CD4-positive, alpha-beta T cell treated with Interferon alpha-2 for 1 hour (primary cell): Measurements from ENCODE around the gene OGFR.

ENCODE experiments used
- DNase-seq, 2 donors: peaks; one replicate each; pipeline ENCODE4 v3.0.0-alpha.2; 2020 to 2022

The OGFR gene

GRCh38 chr20:62816884-62817873, 12.5 kb downstream of the OGFR start, which contains the start of gene COL9A3:
Gene COL9A3 (plus strand): TSS chr20:62817050. CDS start chr20:62817065, 15 bp downstream.
- no peak for DNase-seq

DNA sequence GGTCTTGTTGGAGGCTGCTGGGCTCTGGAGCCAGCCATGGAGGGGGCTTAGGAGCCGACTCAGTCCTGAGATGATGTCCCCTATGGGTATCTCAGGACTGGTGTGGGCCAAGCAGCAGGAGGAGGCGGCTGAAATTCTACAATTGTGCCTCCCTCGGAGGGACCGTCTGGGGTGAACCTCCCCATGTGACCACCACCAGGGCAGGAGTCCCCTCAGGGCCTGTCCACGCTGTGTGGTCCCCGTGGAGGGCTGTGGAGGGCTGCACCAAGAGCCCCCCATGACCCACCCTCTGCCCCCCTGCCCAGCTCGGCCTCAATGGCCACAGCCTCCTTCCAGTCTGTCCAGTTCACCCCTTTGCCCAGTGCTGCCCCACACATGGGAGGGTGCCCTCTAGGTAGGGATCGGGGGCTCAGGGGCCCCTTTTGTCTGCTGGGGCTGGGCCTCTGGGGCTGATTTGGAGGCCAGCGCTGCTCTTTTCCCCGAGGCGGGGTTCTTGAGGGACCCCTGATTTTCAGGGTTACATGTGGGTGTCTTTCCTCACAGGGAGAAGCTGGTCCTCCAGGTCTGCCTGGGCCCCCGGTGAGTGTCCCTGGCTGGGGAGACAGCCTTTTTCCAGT, 13.4 kb downstream of the OGFR start:
- DNase-seq, result no peak

GRCh38 chr20:62818592-62819493, 14.2 kb downstream of the OGFR start:
- no peak for DNase-seq

DNA sequence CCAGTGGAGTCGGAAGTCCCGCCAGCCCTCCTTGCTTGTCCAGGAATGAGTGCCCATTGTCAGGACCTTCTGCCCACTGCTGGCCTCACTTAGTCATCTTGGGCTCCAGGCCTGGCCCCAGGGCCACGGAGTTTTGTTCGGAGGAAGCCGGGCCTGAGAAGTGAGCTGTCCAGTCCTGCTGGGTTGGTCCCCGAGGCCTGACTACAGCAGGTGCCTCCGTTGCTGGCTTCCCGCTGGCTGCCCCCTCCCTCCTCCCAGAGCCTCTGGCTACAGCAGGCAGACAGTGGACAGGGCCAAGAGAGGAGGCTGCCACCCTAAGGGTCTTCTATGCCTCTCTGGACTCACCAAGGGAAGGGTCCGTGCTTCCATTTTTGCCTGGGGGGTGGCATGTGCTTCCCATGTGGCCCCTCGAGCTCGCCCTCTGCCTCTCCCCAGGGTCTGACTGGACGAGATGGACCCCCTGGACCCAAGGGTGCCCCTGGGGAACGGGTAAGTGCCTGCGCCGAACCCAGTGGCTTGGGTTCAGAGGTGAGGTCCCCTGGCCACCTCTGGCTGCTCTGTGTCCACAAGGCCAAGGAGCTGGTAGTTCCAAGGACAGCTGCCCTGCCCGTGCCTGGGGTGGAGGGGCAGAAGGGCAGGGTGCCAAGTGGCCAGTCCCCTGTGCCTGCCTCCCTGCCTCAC, 15.0 kb downstream of the OGFR start:
- DNase-seq, result no peak

DNA sequence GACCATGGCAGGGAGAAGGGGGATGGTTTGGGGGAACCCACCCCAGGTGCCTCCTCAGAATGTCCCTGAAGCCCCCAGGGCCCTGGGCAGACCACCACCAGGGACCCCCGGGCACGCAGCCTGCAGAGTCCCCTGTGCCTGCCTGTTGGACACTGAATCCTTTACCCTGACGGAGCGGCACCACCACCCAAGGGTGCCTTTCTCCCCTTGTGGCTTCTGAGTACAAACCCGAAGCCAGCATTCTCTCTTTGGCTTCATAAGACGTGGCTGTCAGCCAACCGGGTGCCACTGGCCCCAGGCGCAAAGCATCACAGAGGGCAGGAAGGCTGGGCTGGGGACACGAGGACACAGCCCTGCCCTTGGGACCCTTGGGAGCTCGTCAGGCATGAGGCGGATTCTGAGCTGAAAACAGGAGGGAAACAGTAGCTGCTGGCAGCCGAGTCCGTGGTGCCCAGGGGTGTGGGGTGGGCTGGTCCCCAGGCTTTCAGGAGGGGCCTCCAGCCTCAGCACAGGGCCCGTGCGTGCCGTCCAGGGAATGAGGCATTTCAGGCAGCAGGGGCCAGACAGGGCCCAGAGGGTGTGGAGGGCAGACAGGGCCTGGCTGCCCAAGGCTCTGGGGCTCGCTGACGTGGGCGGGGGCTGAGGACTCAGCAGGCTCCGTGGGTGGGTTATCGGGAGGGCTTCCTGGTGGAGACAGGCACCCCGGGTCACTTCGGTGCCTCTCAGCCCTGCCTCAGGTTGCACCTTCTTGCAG, 15.8 kb downstream of the OGFR start:
- no peak for DNase-seq

GRCh38 chr20:62820962-62821725, 16.5 kb downstream of the OGFR start:
- no peak for DNase-seq

GRCh38 chr20:62821726-62822210, 17.1 kb downstream of the OGFR start:
- no peak for DNase-seq

DNA sequence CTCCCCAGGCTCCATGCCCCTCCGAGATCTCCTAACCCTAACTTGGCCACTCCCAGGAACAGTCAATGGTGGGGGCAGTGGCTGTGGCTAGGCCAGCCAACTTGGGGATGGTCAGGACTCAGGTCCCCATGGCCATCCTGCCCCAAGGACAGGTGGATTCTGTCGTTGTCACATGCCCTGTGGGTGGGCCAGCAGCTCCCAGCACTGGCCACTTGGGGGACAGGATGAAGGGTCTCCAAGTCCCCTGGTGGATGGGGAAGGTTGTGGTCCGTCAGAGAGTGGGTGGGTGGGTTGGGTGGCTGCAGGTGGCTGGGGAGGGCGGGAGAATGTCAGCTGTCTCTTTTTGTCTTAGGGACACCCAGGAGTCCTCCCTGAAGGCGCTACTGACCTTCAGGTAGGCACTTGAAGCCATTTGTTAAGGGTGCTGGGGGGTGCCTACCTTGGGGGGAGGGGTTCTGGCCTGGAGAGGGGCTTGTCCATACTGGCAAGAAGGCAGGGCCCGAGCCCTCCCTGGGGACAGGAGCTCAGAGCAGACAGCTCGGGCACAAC, 17.7 kb downstream of the OGFR start:
- no peak for DNase-seq

- DNase-seq, result peak; percentile 40 to 42
Observed at GRCh38 chr20:62822788-62823651, 18.4 kb downstream of the OGFR start.

DNA sequence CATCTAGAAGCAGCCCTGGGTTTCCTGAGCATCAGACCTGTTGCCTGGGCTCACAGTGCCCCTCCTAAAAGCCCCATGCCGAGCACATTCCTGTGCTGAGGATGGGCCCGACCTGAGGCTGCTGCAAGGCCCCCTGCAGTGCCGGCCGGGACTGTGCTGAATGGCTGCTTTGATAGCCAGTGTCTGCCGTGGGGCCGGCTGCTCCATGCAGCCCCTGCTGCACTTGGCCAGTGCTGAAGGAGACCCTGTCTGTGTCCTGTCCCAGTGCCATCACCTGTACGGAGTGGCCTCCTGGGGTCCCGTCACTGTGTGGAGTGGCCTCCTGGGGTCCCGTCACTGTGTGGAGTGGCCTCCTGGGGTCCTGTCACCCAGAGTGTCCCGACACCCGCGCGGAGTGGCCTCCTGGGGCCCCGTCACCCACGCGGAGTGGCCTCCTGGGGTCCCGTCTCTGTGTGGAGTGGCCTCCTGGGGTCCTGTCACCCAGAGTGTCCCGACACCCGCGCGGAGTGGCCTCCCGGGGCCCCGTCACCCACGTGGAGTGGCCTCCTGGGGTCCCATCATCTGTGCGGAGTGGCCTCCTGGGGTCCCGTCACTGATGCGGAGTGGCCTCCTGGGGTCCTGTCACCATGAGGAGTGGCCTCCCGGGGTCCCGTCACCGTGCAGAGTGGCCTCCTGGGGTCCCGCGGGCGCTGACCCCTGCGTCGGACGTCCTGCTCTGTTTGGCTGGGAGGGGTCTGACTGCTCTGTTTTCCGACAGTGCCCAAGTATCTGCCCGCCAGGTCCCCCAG, 19.2 kb downstream of the OGFR start:
- DNase-seq, result no peak

- DNase-seq, result peak; percentile 66 to 72
Observed at GRCh38 chr20:62824476-62825332, 20.1 kb downstream of the OGFR start.

DNA sequence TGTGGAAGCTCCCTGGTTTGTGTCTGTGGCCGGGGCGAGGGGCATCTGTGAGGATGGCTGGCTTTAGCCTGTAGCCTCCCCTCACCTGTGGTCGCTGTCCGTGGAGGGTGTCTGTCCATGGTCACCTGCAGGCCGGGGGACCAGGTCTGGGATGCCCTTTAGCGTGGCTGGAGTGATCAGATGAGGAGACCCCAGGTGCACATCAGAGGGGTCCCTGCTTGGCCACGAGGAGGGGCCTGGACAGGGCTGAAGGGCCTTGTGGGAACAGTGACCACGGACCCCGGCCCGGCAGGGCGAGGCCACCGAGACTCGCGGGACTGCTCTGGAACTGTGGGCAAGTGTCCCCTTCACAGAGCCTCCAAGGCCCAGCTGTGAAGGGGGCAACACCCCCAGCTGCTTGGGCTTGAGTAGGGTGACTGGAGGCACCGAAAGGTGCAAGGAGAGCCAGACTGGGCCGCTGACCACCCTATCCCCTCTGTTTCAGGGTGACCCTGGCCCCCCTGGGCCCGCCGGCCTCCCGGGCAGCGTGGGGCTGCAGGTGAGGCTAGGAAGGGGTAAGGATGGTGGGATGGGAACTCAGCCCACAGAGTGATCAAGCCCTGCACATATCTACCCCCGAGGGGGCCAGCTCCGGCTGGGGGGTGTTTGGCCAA, 20.8 kb downstream of the OGFR start:
- no peak for DNase-seq

DNA sequence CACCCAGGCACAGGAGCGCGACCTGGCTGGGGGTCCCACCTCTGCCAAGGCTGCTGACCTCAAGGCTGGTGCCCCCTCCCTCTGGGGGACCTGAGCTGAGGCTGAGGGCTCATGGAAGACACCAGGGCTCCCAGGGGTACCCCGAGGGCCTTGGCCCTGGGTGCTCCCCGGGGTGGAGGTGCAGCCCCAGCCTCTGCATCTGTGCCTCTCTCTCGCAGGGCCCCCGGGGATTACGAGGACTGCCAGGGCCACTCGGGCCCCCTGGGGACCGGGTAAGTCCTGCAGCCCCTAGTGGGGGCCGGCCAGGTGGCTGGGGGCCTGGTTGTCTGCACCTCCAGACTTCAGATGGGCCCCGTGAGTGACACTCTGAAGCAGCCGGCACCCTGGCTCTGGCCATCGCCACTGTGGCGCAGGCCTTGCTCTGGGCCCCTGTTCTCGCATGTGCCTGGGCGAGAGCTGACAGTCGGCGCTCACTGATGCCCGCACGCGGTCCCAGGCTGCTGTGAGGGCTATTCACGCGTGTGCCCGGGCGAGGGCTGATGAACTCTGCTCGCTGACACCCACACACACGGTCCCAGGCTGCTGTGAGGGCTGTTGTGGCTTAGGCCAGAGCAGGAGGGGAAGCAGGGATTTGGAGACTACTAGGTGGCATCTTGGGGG, 21.5 kb downstream of the OGFR start:
- no peak for DNase-seq

DNA sequence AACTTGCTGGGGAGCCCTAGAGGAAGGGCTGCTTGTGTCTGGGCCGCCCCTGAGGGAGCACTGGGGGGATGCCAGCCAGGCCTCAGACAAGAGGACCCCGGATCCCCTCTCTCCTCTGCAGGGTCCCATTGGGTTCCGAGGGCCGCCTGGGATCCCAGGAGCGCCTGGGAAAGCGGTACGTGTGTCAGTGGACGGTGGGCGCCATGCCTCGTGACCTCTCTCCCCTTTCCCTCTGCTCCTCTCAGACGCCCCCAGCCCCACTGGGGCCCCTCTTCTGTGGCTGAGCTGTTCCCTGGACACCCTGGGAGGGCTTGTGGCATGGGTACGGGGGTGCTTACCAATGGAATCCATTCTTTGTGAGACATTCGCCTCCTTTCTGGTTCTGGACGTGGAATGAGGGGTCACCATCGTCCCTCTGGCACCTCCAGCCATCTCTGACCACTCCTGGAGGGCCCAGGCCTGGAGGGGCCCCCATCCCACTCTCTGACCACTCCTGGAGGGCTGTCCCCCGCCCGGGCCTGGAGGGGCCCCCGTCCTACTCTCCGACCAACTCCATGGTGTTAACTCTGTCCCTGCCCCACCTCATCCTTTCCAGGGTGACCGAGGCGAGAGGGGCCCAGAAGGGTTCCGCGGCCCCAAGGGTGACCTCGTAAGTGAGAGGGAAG, 22.1 kb downstream of the OGFR start:
- DNase-seq, result no peak

DNA sequence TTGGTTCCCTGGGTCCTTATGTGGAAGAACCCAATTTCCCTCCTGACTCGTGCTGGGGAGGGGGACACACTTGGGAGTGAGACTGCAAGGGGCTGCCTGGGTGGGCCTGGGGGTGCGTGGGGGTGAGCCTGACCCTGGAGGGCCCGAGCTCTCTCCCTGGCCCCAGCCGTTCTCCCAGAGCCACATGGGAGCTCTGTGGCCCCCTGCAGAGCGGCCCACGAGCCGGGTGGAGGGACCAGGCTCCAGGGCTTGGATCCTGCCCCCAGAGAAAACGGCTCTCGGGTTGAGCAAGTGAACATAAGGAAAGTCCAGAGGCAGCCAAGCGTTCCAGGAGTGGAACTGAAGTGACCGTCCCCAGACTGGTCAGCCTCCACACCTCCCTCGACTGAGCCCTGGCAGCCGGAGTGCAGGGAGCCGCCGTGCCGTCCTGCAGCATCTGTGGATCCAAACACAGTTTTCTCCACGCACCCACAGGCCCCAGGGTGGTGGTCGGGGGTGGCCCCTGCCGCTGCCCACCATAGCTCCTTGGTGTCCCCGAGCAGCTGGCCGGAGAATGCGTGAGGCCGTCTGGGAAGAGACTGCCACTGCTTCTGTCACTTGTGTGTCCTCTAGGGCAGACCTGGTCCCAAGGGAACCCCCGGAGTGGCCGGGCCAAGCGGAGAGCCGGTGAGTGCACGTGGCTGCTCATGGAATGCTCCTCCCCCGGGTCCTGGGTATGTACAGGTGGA, 22.8 kb downstream of the OGFR start:
- DNase-seq, result no peak
